Stimulated activated naive CD8-positive, alpha-beta T cell treated with anti-CD3 and anti-CD28 coated beads, Interleukin-15, Interleukin-2, amounts not matched to agents 100 U/mL and 50 U/mL, for 24 hours (primary cell): ENCODE data around the gene NTM.

Experiments
- ATAC-seq: fragments of 150-1000 bp; cut with Tn5 transposase; one replicate; pipeline ENCODE4 v1.10.0; 2021
- DNase-seq: peaks from one replicate; pipeline ENCODE4 v3.0.0; 2021

The NTM gene

DNA sequence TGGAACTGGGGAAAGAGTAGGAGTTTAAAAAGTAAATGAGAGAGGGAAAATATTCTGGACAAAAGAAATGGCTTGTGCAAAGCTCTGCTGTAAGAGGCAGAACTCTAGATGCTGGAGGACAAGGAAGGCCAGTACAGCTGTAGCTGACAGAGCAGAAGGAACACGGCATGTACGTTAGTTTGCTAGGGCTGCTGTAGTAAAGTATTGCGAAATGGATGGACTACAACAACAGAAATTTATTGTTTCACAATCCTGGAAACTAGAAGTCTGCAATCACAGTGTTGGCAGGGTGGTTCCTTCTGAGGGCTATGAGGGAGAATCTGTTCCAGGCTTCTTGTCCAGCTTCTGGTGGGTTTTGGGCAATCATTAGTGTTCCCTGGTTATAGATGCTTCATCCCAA is 454.4 kb downstream of the NTM start:
- DNase-seq (no peak), ATAC-seq (no peak)

- no peak for DNase-seq
- ATAC-seq = no peak
These were observed 457.0 kb downstream of the NTM start for GRCh38 chr11:131827430-131827829.

DNA sequence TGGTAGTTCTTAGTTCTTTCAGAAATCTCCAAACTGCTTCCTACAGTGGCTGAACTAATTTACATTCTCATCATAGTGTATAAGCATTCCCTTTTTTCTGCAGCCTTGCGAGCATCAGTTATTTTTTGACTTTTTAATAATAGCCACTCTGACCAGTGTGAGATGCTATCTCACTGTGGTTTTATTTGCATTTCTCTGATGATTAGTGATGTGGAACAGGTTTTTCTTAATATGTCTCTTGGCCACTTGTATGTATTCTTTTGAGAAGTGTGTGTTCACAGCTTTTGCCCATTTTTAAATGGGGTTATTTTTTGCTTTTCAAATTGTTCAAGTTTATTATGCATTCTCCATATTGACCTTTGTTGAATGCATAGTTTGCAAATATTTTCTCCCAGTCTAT is 459.3 kb downstream of the NTM start:
- no peak for ATAC-seq
- DNase-seq = no peak

- DNase-seq (no peak), ATAC-seq (no peak)
These were observed 461.7 kb downstream of the NTM start for GRCh38 chr11:131832079-131832478.

- DNase-seq (no peak), ATAC-seq (no peak)
These were observed 463.0 kb downstream of the NTM start for GRCh38 chr11:131833366-131833765.

DNA sequence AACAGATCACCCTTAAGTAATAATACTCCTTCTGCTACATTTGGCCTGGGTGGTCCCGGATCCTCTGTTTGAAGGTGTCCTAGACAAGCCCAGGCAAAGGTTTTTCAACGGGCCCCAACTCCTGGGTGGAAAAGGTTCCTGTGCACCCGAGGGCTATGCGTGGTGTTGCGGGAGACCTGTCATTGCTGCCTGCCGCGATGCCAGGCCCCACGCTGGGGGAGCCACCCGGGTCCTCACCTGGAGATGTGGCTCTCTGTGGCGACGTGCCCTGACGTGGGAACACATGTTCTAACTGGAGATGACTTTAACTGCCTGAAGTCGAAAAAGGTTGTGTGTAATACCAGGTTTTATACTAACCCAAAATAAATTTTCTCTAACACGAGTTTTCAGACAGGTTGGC is 467.1 kb downstream of the NTM start:
- no peak for DNase-seq

GRCh38 chr11:131838016-131838415 is 467.6 kb downstream of the NTM start:
- DNase-seq = no peak

More for the DNA sequence above, 467.1 kb downstream of the NTM start:
- no peak for ATAC-seq

DNA sequence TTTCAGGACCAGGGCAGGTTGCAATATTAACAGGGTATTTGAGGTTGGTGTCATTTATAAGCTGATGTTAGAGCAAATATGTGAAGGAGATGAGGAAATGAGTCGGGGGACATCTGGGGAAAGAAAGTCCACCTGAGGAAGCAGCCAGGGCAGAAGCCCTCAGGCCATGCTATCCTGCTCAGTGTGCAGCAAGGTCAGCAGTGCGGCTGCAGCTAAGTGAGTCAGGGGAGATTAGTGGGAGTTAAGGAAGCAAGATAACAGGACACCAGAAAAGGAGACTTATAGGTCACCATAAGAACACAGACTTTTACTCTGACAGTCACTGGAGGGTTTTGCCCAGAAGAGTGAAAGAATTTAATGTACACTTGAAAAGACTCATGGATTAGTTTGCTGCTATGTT is 468.9 kb downstream of the NTM start:
- DNase-seq = no peak
- no peak for ATAC-seq

More at GRCh38 chr11:131838016-131838415, 467.6 kb downstream of the NTM start:
- no peak for ATAC-seq

DNA sequence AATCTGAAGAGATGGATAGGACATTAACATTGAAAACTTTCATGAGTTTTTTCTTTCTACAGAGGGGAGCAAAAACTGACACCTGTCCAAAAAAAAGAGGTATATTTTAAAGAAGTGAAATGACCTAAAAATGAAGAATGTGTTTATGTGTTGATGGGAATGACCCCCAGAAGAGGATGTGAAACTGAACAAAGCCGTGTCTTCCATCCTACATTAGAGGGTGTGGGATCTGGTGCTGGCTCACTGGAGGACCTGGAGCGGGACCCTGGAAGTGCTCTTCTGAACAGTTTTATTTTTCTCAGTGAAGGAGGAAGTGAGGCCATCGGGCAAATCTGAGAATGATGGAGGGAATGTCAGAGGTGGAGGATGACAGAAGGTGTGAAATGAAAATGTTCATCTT is 470.1 kb downstream of the NTM start:
- ATAC-seq (no peak), DNase-seq (no peak)

DNA sequence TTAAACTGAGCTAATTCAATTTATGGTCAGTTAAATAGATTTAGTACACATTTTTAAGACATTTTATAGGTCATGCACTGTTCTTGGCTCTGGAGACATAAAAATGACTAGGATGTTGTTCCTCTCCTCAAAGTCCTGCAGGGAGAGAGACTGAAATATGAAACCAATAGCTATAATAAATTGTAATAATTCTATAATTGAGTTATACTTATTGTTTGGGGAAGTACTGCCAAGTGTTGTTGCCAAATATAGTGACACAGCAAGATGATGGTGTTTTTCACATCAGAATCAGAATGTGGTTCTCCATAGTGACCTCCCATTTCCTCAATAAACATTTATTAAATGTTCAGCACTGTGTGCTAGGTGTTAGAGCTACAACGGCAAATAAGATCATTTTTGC is 470.6 kb downstream of the NTM start:
- ATAC-seq (no peak), DNase-seq (no peak)

GRCh38 chr11:131841925-131842635 is 471.7 kb downstream of the NTM start:
- DNase-seq = no peak
- no peak for ATAC-seq

DNA sequence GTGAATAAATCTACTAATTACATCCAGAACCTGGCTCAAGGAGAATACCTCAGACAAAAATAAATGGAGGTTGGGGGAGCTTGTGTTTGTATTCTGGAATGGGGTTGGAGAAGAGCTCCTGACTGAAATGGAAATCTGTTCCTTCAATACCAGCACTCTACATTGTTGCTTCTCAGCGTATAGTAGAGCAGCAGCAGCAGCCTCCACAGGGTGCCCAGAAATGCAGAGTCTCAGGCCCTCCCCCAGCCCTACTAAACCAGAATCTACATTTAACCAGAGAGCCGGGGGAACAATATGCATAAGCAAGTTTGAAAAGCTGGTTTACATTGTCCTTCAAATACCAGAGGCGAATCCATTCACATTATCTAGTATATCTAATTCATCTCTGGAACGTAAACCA is 474.8 kb downstream of the NTM start:
- ATAC-seq (no peak), DNase-seq (no peak)

GRCh38 chr11:131849485-131849884 is 479.1 kb downstream of the NTM start:
- DNase-seq (no peak), ATAC-seq (no peak)

DNA sequence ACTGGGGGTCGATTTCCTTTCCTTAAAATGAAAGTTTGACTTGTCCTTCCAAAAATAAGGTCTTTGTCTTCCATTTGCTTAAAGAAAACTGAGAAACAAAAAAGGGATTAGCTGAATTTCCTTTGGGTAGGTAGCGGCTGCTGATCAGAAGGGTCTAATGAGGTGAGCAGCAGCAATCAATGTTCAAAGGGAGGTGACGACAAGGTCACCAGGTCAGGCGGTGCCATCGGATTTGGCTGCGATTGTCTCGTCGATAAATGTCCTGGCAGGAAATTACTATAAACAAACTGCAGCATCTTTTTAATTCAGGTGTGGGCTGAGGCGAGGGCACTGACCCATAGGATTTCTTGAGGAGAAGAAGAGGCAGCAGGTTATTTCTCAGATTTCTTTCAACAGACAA is 480.1 kb downstream of the NTM start:
- DNase-seq (no peak), ATAC-seq (no peak)

DNA sequence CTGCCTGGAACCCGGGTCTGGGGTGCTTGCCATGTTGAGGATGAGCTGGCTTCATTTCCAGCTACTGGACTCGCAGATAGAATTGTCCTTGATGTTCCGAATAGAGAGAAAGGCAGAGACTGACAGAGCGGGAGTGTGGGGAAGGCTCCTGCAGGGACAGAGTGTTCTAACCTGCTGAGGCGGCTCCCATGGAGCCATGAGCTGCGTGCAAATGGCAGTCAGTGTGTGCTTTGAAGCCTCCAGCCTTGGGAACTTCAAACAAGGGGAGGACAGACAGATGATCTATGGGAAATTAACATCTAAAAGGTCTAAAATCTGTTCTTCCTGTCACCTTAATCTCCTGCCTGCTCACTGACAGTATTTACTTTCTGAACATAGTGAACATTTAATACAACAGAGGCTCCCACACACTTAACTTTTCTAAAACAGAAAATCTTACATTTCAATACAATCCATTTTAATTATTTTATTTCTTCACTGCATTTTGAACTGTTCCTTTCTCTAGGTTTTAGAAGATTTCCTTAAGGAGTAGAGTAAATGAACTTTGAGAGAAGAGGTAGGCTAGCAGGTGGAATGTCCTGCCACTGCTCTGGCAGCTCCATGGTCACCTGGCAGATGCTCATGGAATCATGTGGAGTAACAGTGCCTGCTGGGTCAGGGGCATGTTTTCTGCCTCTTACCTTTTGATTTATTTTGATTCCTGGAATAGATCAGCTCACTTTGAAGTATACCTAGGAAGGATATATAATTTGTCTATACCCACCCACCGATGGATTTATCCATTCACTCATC is 481.7 kb downstream of the NTM start:
- DNase-seq (no peak), ATAC-seq (no peak)

DNA sequence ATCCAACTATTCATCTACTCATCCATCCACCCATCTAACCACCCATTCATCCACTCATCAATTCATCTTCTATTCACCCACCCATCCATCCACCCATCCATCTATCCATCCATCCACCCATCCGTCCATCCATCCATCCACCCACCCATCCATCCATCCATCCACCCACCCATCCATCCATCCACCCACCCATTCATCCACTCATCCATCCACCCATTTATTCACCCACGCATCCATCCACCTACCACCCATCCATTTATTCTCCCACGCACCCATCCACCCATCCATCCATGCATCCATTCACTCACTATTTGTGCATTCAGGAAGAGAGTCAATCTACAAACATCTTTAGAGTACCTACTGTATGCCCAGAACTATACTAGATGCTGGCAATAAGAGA is 482.3 kb downstream of the NTM start:
- ATAC-seq (no peak), DNase-seq (no peak)

GRCh38 chr11:131854391-131854790 is 484.0 kb downstream of the NTM start:
- DNase-seq (no peak), ATAC-seq (no peak)

GRCh38 chr11:131855320-131855719 is 484.9 kb downstream of the NTM start:
- no peak for ATAC-seq
- DNase-seq = no peak

- DNase-seq (no peak), ATAC-seq (no peak)
These were observed 486.8 kb downstream of the NTM start for GRCh38 chr11:131857246-131857645.

GRCh38 chr11:131858505-131858904 is 488.1 kb downstream of the NTM start:
- ATAC-seq (no peak), DNase-seq (no peak)

DNA sequence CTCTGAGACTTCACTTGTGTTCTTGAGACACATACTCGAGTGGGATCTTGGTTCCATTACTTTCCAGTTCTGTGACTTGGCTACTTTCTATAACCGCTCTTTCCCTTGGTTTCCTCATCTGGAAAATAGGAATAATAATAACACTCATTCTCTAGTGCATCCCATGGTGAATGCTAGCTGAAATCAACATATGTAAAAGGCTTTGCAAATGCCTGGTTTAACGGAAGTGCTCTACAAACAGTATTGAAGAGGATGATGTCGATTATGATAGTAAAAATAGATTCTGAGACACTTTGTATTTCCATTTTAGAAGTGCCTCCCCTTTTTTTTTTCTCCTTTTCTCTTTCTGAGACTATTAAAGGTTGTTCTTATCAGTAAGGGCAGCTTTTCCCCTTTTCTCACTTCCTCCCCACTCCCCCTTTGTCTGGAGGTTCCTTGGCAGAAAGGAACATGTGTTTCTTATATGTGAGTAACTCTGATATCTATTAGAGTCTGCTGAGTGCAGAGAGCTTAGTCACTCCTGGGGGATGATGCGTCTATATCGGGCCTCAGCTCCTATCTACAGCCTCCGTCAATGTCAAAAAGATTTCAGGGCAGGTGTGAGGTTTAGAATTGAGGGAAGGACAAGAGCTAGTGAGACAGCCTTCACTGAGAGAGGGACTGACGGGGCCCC is 489.3 kb downstream of the NTM start:
- no peak for ATAC-seq
- no peak for DNase-seq

- DNase-seq (no peak), ATAC-seq (no peak)
These were observed 493.8 kb downstream of the NTM start for GRCh38 chr11:131864228-131864627.

- no peak for ATAC-seq
- no peak for DNase-seq
These were observed 495.4 kb downstream of the NTM start for GRCh38 chr11:131865860-131866259.
